Measurements from ENCODE around the gene ANO9.

ANO9 gene

GRCh38 chr11:441418-442274 lies at the start of gene ANO9:
Gene ANO9, minus strand, starts transcription at chr11:442011. Its CDS starts 85 bp downstream, at chr11:441926.
- DNase-seq (ENCODE audit: low read depth, low spot score) = no peak

GRCh38 chr11:491358-491757 lies 49.5 kb upstream of the ANO9 start:
- no peak for DNase-seq (ENCODE audit: low read depth, low spot score)

GRCh38 chr11:490930-491260 lies 49.1 kb upstream of the ANO9 start:
- no peak for DNase-seq (ENCODE audit: low read depth, low spot score)

- no peak for DNase-seq (ENCODE audit: low read depth, low spot score)
These were observed 48.5 kb upstream of the ANO9 start for GRCh38 chr11:490186-490929.

GRCh38 chr11:489610-490185 lies 47.9 kb upstream of the ANO9 start:
- no peak for DNase-seq (ENCODE audit: low read depth, low spot score)

GRCh38 chr11:488992-489391 lies 47.2 kb upstream of the ANO9 start:
- no peak for DNase-seq (ENCODE audit: low read depth, low spot score)

- DNase-seq (ENCODE audit: low read depth, low spot score) = no peak
These were observed 46.8 kb upstream of the ANO9 start for GRCh38 chr11:488579-488978.

GRCh38 chr11:488062-488461 lies 46.3 kb upstream of the ANO9 start:
- no peak for DNase-seq (ENCODE audit: low read depth, low spot score)

GRCh38 chr11:487571-488021 lies 45.8 kb upstream of the ANO9 start:
- DNase-seq (ENCODE audit: low read depth, low spot score) = no peak

- DNase-seq (ENCODE audit: low read depth, low spot score) = no peak
These were observed 44.4 kb upstream of the ANO9 start for GRCh38 chr11:486189-486588.

GRCh38 chr11:484616-485015 lies 42.8 kb upstream of the ANO9 start:
- no peak for DNase-seq (ENCODE audit: low read depth, low spot score)

- no peak for DNase-seq (ENCODE audit: low read depth, low spot score)
These were observed 37.5 kb upstream of the ANO9 start for GRCh38 chr11:479311-479710.

GRCh38 chr11:477052-477715 lies 35.4 kb upstream of the ANO9 start:
- DNase-seq (ENCODE audit: low read depth, low spot score) = no peak

GRCh38 chr11:476416-476815 lies 34.6 kb upstream of the ANO9 start:
- DNase-seq (ENCODE audit: low read depth, low spot score) = no peak

GRCh38 chr11:475941-476340 lies 34.1 kb upstream of the ANO9 start:
- DNase-seq (ENCODE audit: low read depth, low spot score) = no peak

- DNase-seq (ENCODE audit: low read depth, low spot score) = no peak
These were observed 33.2 kb upstream of the ANO9 start for GRCh38 chr11:474914-475506.

GRCh38 chr11:473962-474785 lies 32.4 kb upstream of the ANO9 start:
- DNase-seq (ENCODE audit: low read depth, low spot score) = no peak

- DNase-seq (ENCODE audit: low read depth, low spot score) = no peak
These were observed 31.6 kb upstream of the ANO9 start for GRCh38 chr11:473415-473814.

GRCh38 chr11:472816-473215 lies 31.0 kb upstream of the ANO9 start:
- no peak for DNase-seq (ENCODE audit: low read depth, low spot score)

GRCh38 chr11:472272-472671 lies 30.5 kb upstream of the ANO9 start:
- DNase-seq (ENCODE audit: low read depth, low spot score) = no peak

Data from smooth muscle cell of the brain vasculature (primary cell).